HepG2 (cell line): ENCODE data around the gene CDKN2AIP. TPM values are rescaled to one million over a fixed set of nuclear protein-coding genes. Genes with fewer than 3 reads are reported as not detected.

ENCODE experiments used
- GABPB1 ChIP-seq: IDR thresholded peaks from 2 replicates; pipeline ENCODE4 v1.6.1; 2016; ENCODE audit warnings: mild to moderate bottlenecking, missing genetic modification reagents, moderate library complexity, missing compliant biosample characterization
- KLF12 ChIP-seq: sonication (generic); formaldehyde crosslinking; IDR thresholded peaks from 2 replicates; pipeline ENCODE4 v1.4.0; 2020; ENCODE audit warnings: missing genetic modification reagents, borderline replicate concordance
- MYC ChIP-seq: sonication (generic); formaldehyde crosslinking; IDR thresholded peaks from 2 replicates; pipeline ENCODE4 v1.9.0; 2021; ENCODE audit warnings: missing genetic modification reagents, borderline replicate concordance
- PRMT3 ChIP-seq: sonication (generic); formaldehyde crosslinking; IDR thresholded peaks from 2 replicates; pipeline ENCODE4 v1.8.1; 2022; ENCODE audit warnings: low read depth, mild to moderate bottlenecking, moderate library complexity, missing genetic modification reagents, borderline replicate concordance
- SAP130 ChIP-seq: IDR thresholded peaks from 2 replicates; pipeline ENCODE4 v1.6.1; 2016; ENCODE audit warnings: low read depth
- SPEN ChIP-seq: sonication (generic); formaldehyde crosslinking; IDR thresholded peaks from 2 replicates; pipeline ENCODE4 v1.5.1; 2020; ENCODE audit warnings: low read depth, mild to moderate bottlenecking, missing genetic modification reagents
- TMF1 ChIP-seq: sonication (generic); formaldehyde crosslinking; IDR thresholded peaks from 2 replicates; pipeline ENCODE4 v1.8.1; 2022; ENCODE audit warnings: low read depth, missing genetic modification reagents
- YEATS4 ChIP-seq: sonication (generic); formaldehyde crosslinking; IDR thresholded peaks from 2 replicates; pipeline ENCODE4 v1.4.0; 2020; ENCODE audit warnings: missing genetic modification reagents, borderline replicate concordance
- ZNF234 ChIP-seq: sonication (generic); formaldehyde crosslinking; conservative IDR thresholded peaks from 2 replicates; pipeline ENCODE4 v1.5.1; 2020; ENCODE audit warnings: mild to moderate bottlenecking, missing genetic modification reagents
- ZNF33B ChIP-seq: sonication (generic); formaldehyde crosslinking; IDR thresholded peaks from 2 replicates; pipeline ENCODE4 v1.5.1; 2020; ENCODE audit warnings: mild to moderate bottlenecking, missing genetic modification reagents
- polyA plus RNA-seq, 8 experiments: library from polyadenylated mRNA; depleted of rRNA in 3 of 8; stranded (reverse) in 7 of 8; unstranded in 1 of 8; fragments of >200 nt; fragmentation: Illumina TruSeq in 4 of 8; extraction: Trizol in 4 of 8; gene quantifications; 2 replicates each; pipeline versions ENCODE4 v1.2.1 to v1.2.3, GENCODE V29; 2011 to 2016; ENCODE audit warnings: low read depth in 4 of 8, missing spikeins in 1 of 8, mixed read lengths in 1 of 8; ENCODE audit not compliant: insufficient read depth in 1 of 8
- total RNA-seq, 5 experiments: library from RNA; depleted of rRNA; stranded (reverse); fragments of >200 nt; fragmentation: Illumina TruSeq; extraction: Trizol; gene quantifications; 2 replicates each; pipeline ENCODE4 v1.2.3, GENCODE V29; 2016; ENCODE audit warnings: low read depth in 1 of 5
- TF ChIP-seq, protein P1 (sequence below): sonication (generic); formaldehyde crosslinking; IDR thresholded peaks from 2 replicates; pipeline ENCODE4 v1.4.0; 2020; ENCODE audit warnings: missing genetic modification reagents
- TF ChIP-seq, protein P2 (sequence below): sonication (generic); formaldehyde crosslinking; IDR thresholded peaks from 2 replicates; pipeline ENCODE4 v1.9.0; 2021; ENCODE audit warnings: missing genetic modification reagents, mild to moderate bottlenecking, borderline replicate concordance
- TF ChIP-seq, protein P3 (sequence below), 2 experiments: sonication (generic) in 1 of 2; formaldehyde crosslinking in 1 of 2; IDR thresholded peaks; 2 replicates each; pipeline versions ENCODE4 v1.4.0 to v1.6.1; 2018 to 2020; ENCODE audit warnings: missing genetic modification reagents in 2 of 2, borderline replicate concordance in 1 of 2, low read depth in 1 of 2, mild to moderate bottlenecking in 1 of 2, missing biosample characterization in 1 of 2
- TF ChIP-seq, protein P4 (sequence below): sonication (generic); formaldehyde crosslinking; IDR thresholded peaks from 2 replicates; pipeline ENCODE4 v1.4.0; 2020; ENCODE audit warnings: missing genetic modification reagents, borderline replicate concordance
- TF ChIP-seq, protein P5 (sequence below): sonication (generic); formaldehyde crosslinking; IDR thresholded peaks from 2 replicates; pipeline ENCODE4 v1.4.0; 2020; ENCODE audit warnings: missing genetic modification reagents

CDKN2AIP gene
- total and polyA plus RNA-seq, 2 of the 13 experiments (the other 11 are each of a cell fraction or from before 2014, with no cell fraction given) = 17.0 to 18.7 TPM

DNA sequence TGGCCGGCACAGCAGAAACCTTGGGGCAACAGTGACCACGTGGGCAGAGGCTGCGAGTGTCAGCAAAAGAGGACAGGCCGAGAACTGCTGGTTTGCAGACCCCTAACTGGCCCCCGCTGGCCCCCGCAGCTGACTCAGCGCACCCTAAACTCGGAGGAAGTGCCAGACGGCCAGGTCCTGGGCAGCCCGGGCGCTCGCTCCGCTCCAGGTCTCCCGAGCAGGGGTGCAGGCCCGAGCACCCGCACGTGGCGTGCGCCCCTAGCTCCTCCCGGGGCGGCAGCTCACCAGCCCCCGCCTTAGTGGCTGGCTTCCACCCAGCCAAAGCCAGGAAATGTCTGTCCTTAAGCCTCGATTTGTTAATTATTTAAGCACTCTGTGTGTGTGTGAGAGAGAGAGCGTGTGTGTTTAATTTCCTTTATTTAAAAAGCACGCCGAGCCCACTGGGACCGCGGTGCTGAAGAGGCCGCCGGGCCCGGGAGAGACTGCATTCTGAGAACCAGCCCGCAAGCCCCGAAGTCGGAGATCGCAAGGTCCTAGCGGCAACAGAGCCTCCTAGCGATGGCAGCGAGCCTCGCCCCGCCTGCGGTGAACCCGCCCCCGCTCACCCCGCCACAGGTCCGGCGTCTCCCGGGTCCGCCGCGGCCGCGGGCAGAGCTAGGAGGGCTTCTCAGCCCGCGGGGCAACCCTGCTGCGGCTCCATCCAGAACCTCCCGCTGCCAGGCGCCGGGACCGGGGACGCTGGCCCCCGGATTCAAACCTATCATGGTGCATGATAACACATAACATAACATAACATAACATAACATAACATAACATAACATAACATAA is 45.9 kb upstream of the CDKN2AIP start (continued):
- 0 out of 2 replicates have a peak, but pooled peaks have one; percentile 26 for TF ChIP-seq KLF12
- peak; percentile 70 for TF ChIP-seq MYC (CRISPR knock-in tag)
- TF ChIP-seq, protein P1, sequence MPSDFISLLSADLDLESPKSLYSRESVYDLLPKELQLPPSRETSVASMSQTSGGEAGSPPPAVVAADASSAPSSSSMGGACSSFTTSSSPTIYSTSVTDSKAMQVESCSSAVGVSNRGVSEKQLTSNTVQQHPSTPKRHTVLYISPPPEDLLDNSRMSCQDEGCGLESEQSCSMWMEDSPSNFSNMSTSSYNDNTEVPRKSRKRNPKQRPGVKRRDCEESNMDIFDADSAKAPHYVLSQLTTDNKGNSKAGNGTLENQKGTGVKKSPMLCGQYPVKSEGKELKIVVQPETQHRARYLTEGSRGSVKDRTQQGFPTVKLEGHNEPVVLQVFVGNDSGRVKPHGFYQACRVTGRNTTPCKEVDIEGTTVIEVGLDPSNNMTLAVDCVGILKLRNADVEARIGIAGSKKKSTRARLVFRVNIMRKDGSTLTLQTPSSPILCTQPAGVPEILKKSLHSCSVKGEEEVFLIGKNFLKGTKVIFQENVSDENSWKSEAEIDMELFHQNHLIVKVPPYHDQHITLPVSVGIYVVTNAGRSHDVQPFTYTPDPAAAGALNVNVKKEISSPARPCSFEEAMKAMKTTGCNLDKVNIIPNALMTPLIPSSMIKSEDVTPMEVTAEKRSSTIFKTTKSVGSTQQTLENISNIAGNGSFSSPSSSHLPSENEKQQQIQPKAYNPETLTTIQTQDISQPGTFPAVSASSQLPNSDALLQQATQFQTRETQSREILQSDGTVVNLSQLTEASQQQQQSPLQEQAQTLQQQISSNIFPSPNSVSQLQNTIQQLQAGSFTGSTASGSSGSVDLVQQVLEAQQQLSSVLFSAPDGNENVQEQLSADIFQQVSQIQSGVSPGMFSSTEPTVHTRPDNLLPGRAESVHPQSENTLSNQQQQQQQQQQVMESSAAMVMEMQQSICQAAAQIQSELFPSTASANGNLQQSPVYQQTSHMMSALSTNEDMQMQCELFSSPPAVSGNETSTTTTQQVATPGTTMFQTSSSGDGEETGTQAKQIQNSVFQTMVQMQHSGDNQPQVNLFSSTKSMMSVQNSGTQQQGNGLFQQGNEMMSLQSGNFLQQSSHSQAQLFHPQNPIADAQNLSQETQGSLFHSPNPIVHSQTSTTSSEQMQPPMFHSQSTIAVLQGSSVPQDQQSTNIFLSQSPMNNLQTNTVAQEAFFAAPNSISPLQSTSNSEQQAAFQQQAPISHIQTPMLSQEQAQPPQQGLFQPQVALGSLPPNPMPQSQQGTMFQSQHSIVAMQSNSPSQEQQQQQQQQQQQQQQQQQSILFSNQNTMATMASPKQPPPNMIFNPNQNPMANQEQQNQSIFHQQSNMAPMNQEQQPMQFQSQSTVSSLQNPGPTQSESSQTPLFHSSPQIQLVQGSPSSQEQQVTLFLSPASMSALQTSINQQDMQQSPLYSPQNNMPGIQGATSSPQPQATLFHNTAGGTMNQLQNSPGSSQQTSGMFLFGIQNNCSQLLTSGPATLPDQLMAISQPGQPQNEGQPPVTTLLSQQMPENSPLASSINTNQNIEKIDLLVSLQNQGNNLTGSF = 0 out of 2 replicates have a peak, but pooled peaks have one; percentile 31
- TF ChIP-seq, protein P2, sequence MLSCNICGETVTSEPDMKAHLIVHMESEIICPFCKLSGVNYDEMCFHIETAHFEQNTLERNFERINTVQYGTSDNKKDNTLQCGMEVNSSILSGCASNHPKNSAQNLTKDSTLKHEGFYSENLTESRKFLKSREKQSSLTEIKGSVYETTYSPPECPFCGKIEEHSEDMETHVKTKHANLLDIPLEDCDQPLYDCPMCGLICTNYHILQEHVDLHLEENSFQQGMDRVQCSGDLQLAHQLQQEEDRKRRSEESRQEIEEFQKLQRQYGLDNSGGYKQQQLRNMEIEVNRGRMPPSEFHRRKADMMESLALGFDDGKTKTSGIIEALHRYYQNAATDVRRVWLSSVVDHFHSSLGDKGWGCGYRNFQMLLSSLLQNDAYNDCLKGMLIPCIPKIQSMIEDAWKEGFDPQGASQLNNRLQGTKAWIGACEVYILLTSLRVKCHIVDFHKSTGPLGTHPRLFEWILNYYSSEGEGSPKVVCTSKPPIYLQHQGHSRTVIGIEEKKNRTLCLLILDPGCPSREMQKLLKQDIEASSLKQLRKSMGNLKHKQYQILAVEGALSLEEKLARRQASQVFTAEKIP (CRISPR knock-in tag) = no peak
- peak; percentile 76; the same call in 1 of the 2 replicates for TF ChIP-seq ZNF234 (CRISPR knock-in tag)
- TF ChIP-seq, protein P3, sequence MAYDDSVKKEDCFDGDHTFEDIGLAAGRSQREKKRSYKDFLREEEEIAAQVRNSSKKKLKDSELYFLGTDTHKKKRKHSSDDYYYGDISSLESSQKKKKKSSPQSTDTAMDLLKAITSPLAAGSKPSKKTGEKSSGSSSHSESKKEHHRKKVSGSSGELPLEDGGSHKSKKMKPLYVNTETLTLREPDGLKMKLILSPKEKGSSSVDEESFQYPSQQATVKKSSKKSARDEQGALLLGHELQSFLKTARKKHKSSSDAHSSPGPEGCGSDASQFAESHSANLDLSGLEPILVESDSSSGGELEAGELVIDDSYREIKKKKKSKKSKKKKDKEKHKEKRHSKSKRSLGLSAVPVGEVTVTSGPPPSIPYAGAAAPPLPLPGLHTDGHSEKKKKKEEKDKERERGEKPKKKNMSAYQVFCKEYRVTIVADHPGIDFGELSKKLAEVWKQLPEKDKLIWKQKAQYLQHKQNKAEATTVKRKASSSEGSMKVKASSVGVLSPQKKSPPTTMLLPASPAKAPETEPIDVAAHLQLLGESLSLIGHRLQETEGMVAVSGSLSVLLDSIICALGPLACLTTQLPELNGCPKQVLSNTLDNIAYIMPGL (CRISPR knock-in tag; IDR thresholded peaks at IDR 0.05; ENCODE audit: borderline replicate concordance in 1 of 2, low read depth in 1 of 2) = peak; percentile 83 to 84; a peak in 3 of 4 replicates
- peak; percentile 45 for TF ChIP-seq GABPB1 (CRISPR knock-in tag)
- peak; percentile 23; the same call in 1 of the 2 replicates for TF ChIP-seq SAP130 (CRISPR knock-in tag)
- TF ChIP-seq TMF1 (CRISPR knock-in tag) = 0 out of 2 replicates have a peak, but pooled peaks have one; percentile 27
- TF ChIP-seq PRMT3 (CRISPR knock-in tag) = no peak
- TF ChIP-seq, protein P4, sequence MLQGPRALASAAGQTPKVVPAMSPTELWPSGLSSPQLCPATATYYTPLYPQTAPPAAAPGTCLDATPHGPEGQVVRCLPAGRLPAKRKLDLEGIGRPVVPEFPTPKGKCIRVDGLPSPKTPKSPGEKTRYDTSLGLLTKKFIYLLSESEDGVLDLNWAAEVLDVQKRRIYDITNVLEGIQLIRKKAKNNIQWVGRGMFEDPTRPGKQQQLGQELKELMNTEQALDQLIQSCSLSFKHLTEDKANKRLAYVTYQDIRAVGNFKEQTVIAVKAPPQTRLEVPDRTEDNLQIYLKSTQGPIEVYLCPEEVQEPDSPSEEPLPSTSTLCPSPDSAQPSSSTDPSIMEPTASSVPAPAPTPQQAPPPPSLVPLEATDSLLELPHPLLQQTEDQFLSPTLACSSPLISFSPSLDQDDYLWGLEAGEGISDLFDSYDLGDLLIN = 0 out of 2 replicates have a peak, but pooled peaks have one; percentile 19
- TF ChIP-seq ZNF33B (CRISPR knock-in tag) = no peak
- TF ChIP-seq, protein P5, sequence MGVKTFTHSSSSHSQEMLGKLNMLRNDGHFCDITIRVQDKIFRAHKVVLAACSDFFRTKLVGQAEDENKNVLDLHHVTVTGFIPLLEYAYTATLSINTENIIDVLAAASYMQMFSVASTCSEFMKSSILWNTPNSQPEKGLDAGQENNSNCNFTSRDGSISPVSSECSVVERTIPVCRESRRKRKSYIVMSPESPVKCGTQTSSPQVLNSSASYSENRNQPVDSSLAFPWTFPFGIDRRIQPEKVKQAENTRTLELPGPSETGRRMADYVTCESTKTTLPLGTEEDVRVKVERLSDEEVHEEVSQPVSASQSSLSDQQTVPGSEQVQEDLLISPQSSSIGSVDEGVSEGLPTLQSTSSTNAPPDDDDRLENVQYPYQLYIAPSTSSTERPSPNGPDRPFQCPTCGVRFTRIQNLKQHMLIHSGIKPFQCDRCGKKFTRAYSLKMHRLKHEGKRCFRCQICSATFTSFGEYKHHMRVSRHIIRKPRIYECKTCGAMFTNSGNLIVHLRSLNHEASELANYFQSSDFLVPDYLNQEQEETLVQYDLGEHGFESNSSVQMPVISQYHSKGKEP (CRISPR knock-in tag) = no peak
- peak; percentile 62; the same call in 1 of the 2 replicates for TF ChIP-seq YEATS4 (CRISPR knock-in tag)
- TF ChIP-seq SPEN (CRISPR knock-in tag) = no peak
